GM18861 (cell line): ENCODE measurements around the gene MBLAC1.

Experiments used
- ATAC-seq: cut with Tn5 transposase; IDR thresholded peaks from one replicate; pipeline ENCODE4 v1.9.1; 2021; ENCODE audit not compliant: unreplicated experiment

MBLAC1 gene

GRCh38 chr7:100095704-100096103 lies 31.1 kb upstream of the MBLAC1 start:
- ATAC-seq, result no peak

- no peak for ATAC-seq
Measured at GRCh38 chr7:100098913-100099312, 27.9 kb upstream of the MBLAC1 start.

GRCh38 chr7:100099452-100099851 lies 27.3 kb upstream of the MBLAC1 start:
- no peak for ATAC-seq

GRCh38 chr7:100100420-100101015 lies 26.2 kb upstream of the MBLAC1 start:
- ATAC-seq, result peak; percentile 54

GRCh38 chr7:100101016-100101862 lies 25.5 kb upstream of the MBLAC1 start, which contains the start of the genes AP4M1 and MCM7:
TSS of gene AP4M1 (plus strand) at chr7:100101643. CDS start at chr7:100101715, 72 bp downstream.
TSS of gene MCM7 (minus strand) at chr7:100101397. CDS start at chr7:100101294, 103 bp downstream.
- peak; percentile 71 for ATAC-seq

- ATAC-seq, result no peak
Measured at GRCh38 chr7:100102950-100103840, 23.6 kb upstream of the MBLAC1 start.

- ATAC-seq, result no peak
Measured at GRCh38 chr7:100105534-100105933, 21.2 kb upstream of the MBLAC1 start.

GRCh38 chr7:100106633-100107032 lies 20.1 kb upstream of the MBLAC1 start:
- ATAC-seq, result no peak

- ATAC-seq, result no peak
Measured at GRCh38 chr7:100107125-100107737, 19.5 kb upstream of the MBLAC1 start.

- ATAC-seq, result no peak
Measured at GRCh38 chr7:100107890-100108289, 18.9 kb upstream of the MBLAC1 start.

GRCh38 chr7:100109521-100110163 lies 17.1 kb upstream of the MBLAC1 start:
- no peak for ATAC-seq

GRCh38 chr7:100111156-100111555 lies 15.6 kb upstream of the MBLAC1 start:
- ATAC-seq, result no peak

GRCh38 chr7:100111914-100112313 lies 14.9 kb upstream of the MBLAC1 start:
- no peak for ATAC-seq

- ATAC-seq, result no peak
Measured at GRCh38 chr7:100115026-100115425, 11.7 kb upstream of the MBLAC1 start.

- ATAC-seq, result no peak
Measured at GRCh38 chr7:100118388-100119071, 8.2 kb upstream of the MBLAC1 start.

- peak; percentile 58 for ATAC-seq
Measured at GRCh38 chr7:100119072-100119969, 7.4 kb upstream of the MBLAC1 start, which contains the start of the genes CNPY4 and TAF6. TSS of gene CNPY4 (plus strand) at chr7:100119634. CDS start at chr7:100119745, 111 bp downstream. TSS of gene TAF6 (minus strand) at chr7:100119358. CDS start at chr7:100114209, 5,149 bp downstream.

- peak; percentile 35 for ATAC-seq
Measured at GRCh38 chr7:100119970-100120732, 6.6 kb upstream of the MBLAC1 start.

- ATAC-seq, result no peak
Measured at GRCh38 chr7:100120733-100121036, 6.1 kb upstream of the MBLAC1 start.
